Sigmoid colon (tissue), 4 donors: ENCODE measurements around the gene UGT1A1.

ENCODE experiments used
- EP300 ChIP-seq, 4 donors: sonication (generic); formaldehyde crosslinking; IDR thresholded peaks; one replicate each; pipeline ENCODE4 v1.6.1; 2017; ENCODE audit warnings: antibody characterized with exemption in 4 of 4
- POLR2AphosphoS5 ChIP-seq, 4 donors: sonication (generic); formaldehyde crosslinking; IDR thresholded peaks; one replicate each; pipeline ENCODE4 v1.6.1; 2017; ENCODE audit warnings: antibody characterized with exemption in 4 of 4
- TF ChIP-seq, protein P1 (sequence below), 4 experiments: fragments of 450-650 bp in 3 of 4; fragments of 200-600 bp in 1 of 4; IDR thresholded peaks; one replicate each; pipeline ENCODE4 v1.5.1; 2016 to 2019; ENCODE audit warnings: antibody characterized with exemption in 4 of 4, mild to moderate bottlenecking in 3 of 4, moderate library complexity in 2 of 4

GRCh38 chr2:233793465-233794127 is 33.5 kb downstream of the UGT1A1 start:
- TF ChIP-seq POLR2AphosphoS5 (IDR thresholded peaks at IDR 0.05) (no peak), EP300 (IDR thresholded peaks at IDR 0.05) (no peak)
- TF ChIP-seq, protein P1, sequence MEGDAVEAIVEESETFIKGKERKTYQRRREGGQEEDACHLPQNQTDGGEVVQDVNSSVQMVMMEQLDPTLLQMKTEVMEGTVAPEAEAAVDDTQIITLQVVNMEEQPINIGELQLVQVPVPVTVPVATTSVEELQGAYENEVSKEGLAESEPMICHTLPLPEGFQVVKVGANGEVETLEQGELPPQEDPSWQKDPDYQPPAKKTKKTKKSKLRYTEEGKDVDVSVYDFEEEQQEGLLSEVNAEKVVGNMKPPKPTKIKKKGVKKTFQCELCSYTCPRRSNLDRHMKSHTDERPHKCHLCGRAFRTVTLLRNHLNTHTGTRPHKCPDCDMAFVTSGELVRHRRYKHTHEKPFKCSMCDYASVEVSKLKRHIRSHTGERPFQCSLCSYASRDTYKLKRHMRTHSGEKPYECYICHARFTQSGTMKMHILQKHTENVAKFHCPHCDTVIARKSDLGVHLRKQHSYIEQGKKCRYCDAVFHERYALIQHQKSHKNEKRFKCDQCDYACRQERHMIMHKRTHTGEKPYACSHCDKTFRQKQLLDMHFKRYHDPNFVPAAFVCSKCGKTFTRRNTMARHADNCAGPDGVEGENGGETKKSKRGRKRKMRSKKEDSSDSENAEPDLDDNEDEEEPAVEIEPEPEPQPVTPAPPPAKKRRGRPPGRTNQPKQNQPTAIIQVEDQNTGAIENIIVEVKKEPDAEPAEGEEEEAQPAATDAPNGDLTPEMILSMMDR (IDR thresholded peaks at IDR 0.05) = no peak
